Gastrocnemius medialis (tissue), 4 donors: ENCODE results near the gene TMEM196.

ENCODE experiments used
- CTCF ChIP-seq, 5 experiments: fragments of 450-650 bp in 3 of 5; fragments of 200-600 bp in 2 of 5; sonication (generic) in 2 of 5; IDR thresholded peaks in 4 of 5; conservative IDR thresholded peaks in 1 of 5; 1 replicate in 4 of 5; 2 replicates in 1 of 5; pipeline ENCODE4 v1.5.1; 2016 to 2019; ENCODE audit warnings: antibody characterized with exemption in 5 of 5, mild to moderate bottlenecking in 3 of 5, moderate library complexity in 3 of 5
- POLR2A ChIP-seq, 2 donors: fragments of 450-650 bp; IDR thresholded peaks; one replicate each; pipeline ENCODE4 v1.6.1; 2017; ENCODE audit warnings: antibody characterized with exemption in 2 of 2, mild to moderate bottlenecking in 2 of 2, moderate library complexity in 2 of 2

DNA sequence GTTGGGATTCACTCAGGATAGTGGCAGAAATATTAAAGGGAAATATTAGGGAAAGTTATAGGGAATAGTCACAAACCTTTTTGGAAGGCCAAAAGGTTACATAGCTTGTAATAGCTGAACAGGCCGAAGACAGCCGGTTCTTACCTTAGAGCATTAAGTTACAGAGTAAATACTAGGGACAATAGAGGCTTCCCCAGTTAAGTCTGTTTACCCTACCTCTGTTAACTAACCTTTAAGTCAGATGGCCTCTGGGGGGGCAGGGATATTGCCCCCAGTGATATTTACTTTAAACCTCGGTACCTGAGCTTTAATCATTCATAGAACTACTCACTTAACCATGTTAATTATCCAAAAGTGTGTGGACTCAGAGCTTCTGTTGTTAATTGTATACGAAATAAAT, 71.9 kb downstream of the TMEM196 start:
- TF ChIP-seq CTCF (IDR thresholded peaks at IDR 0.05 in 4 of 5, conservative IDR thresholded peaks at IDR 0.05 in 1 of 5), result no peak
- TF ChIP-seq POLR2A (IDR thresholded peaks at IDR 0.05), result no peak
